ENCODE measurements around the gene NOP53. TPM values are rescaled to one million over a fixed set of nuclear protein-coding genes. Genes with fewer than 3 reads are reported as not detected.

The NOP53 gene
- total and polyA plus RNA-seq, 2 of the 8 experiments (the other 6 are each of a cell fraction or from before 2014, with no cell fraction given), result 107 to 245 TPM

DNA sequence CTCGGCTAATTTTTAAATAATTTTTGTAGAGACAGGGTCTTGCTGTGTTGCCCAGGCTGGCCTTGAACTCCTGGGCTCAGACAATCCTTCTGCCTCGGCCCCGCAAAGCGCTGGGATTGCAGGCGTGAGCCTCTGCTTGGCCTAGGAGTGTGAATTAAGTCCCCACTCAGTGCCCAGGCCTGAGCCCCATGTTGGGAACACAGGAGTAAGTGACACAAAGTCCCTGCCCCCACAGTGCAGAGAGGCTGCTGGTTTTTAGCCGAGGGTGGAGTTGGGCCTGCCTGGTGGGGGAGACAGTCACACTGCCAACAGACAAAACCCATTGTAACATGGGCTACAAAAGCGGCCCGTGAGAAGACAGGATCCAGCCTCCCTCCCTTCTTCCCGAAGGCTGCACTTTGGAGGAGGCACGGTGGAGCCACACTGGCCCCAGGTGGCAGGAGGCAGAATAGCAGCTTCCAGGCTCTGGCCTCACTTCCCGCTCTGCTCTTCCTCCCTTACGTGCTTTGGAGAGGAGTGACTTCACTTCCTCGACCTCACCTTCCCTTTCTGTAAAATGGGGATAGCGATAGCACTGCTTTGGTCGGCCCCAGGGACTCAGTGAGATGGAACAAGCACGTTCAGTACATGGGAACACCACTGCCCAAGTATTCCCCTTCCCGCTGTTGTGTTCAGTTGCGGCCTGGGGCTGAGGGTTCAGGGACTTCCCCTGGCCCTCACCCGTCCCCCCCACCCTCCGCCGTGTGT, 47.3 kb upstream of the NOP53 start:
- Histone ChIP-seq H4K91ac (replicated peaks; ENCODE audit: insufficient read length, low read length) (no peak overlapping the region), H2AFZ (ENCODE audit: low read length) (no peak overlapping the region), H3K9me3 (ENCODE audit: insufficient read depth in 2 of 2, low read depth in 1 of 2, low read length in 1 of 2) (no peaks in the 10 kb centered on the region), H4K20me1 (replicated peaks in 1 of 2; ENCODE audit: control insufficient read depth in 1 of 2, insufficient read depth in 2 of 2, low read length in 2 of 2) (peaks cover 3 to 6% of the 10 kb centered on the region in 2 experiments), H2BK15ac (ENCODE audit: low read length) (no peak overlapping the region), H4K5ac (ENCODE audit: insufficient read length, low read depth, low read length) (no peak overlapping the region), H3K27ac (ENCODE audit: low read depth, low read length) (no peak overlapping the region), H3K14ac (ENCODE audit: insufficient read length) (no peak overlapping the region), H3K56ac (replicated peaks; ENCODE audit: insufficient read length, low read depth, low read length) (no peak overlapping the region), H2BK5ac (ENCODE audit: low read depth, low read length) (no peak overlapping the region; the same call in 1 of the 2 replicates), H3K36me3 (ENCODE audit: control insufficient read depth in 2 of 4, insufficient read depth in 4 of 4, low read length in 3 of 4) (peaks cover 2 to 23% (median 6%) of the 10 kb centered on the region in 4 experiments), H4K8ac (ENCODE audit: extremely low read depth, insufficient read depth, low read length) (0 out of 2 replicates have a peak overlapping the region, but pooled peaks have one; percentile 31), H3K18ac (ENCODE audit: extremely low read depth, low read length) (no peak overlapping the region), H3K23me2 (ENCODE audit: low read depth, low read length) (no peaks in the 10 kb centered on the region), H3K79me2 (ENCODE audit: control insufficient read depth in 1 of 2, insufficient read depth in 2 of 2, low read length in 2 of 2) (no peaks in the 10 kb centered on the region; a peak in 1 of 4 replicates), H3K27me3 (replicated peaks in 1 of 4; ENCODE audit: control insufficient read depth in 3 of 4, extremely low read depth in 1 of 4, insufficient read depth in 3 of 4, low read length in 3 of 4) (no peaks in the 10 kb centered on the region), H3K4me1 (replicated peaks in 1 of 4; ENCODE audit: control insufficient read depth in 3 of 4, insufficient read depth in 4 of 4, low read length in 3 of 4) (peaks cover 0 to 3% (median 0%) of the 10 kb centered on the region in 4 experiments; a peak in 2 of 7 replicates), H3K23ac (ENCODE audit: insufficient read length) (no peak overlapping the region), H2BK120ac (replicated peaks; ENCODE audit: low read depth, low read length) (no peak overlapping the region), H2BK20ac (ENCODE audit: low read length) (no peak overlapping the region), H3K9ac (replicated peaks in 1 of 4; ENCODE audit: extremely low read depth in 1 of 4, low read depth in 3 of 4, low read length in 3 of 4) (no peak overlapping the region), H2BK12ac (ENCODE audit: low read depth, low read length) (no peak overlapping the region), H3K79me1 (ENCODE audit: low read depth, low read length) (peaks cover 2% of the 10 kb centered on the region), H3K4ac (replicated peaks; ENCODE audit: insufficient read length, low read depth, low read length) (peak overlapping the region; percentile 74), H3K4me2 (ENCODE audit: insufficient read depth in 1 of 2, low read depth in 2 of 2, low read length in 2 of 2) (no peak overlapping the region), H2AK5ac (ENCODE audit: low read depth, low read length) (no peak overlapping the region), H3K4me3 (ENCODE audit: extremely low read depth in 1 of 4, insufficient read depth in 2 of 4, low read depth in 3 of 4, low read length in 4 of 4) (no peak overlapping the region)
- POLR2A ChIA-PET (ENCODE audit: partially characterized antibody), result interaction anchor here (1.0 to 2.7 kb wide), 5 partner anchors 9 to 265 kb away, joined by 3 to 10 read pairs (median 3); no protein-coding TSS in a partner anchor
- WGBS, 2 experiments (ENCODE audit: extremely low coverage in 1 of 2, insufficient coverage in 1 of 2, insufficient read length in 1 of 2, insufficient replicate concordance in 2 of 2, low coverage in 1 of 2, low lambda C conversion rate in 2 of 2, missing lambda C conversion rate in 1 of 2), result 51% methylated on average over 16 of the region's 21 CpGs; no CpG with 5 or more reads in 1 of the 2 experiments
- FAIRE-seq, result peak; percentile 86
- CTCF ChIA-PET (ENCODE audit: partially characterized antibody), result interaction anchor here (0.6 to 24.9 kb wide), 24 partner anchors 8 to 465 kb away, joined by 3 to 436 read pairs (median 4); partner anchors contain the start of gene EHD2
- peak; percentile 84 to 88 for DNase-seq (ENCODE audit: low read depth in 1 of 2, low spot score in 2 of 2)
- peak; percentile 61; the same call in 1 of the 2 replicates for TF ChIP-seq GABPA (IDR thresholded peaks at IDR 0.05; ENCODE audit: borderline replicate concordance, insufficient read depth, low read length)
- TF ChIP-seq JUND (IDR thresholded peaks at IDR 0.05; ENCODE audit: low read length), result 0 out of 2 replicates have a peak, but pooled peaks have one; percentile 20
